CD4-positive, alpha-beta T cell (primary cell): ENCODE results near the gene MLIP. TPM values are rescaled to one million over a fixed set of nuclear protein-coding genes. Genes with fewer than 3 reads are reported as not detected.
A peak's percentile ranks its signal among the peaks of the same experiment; 100 is the strongest.
"Not testable (repeated sequence)": the region's sequence is repeated elsewhere in the genome, so short reads cannot be mapped to it uniquely, and the experiment has no call there.

ENCODE experiments used
- ATAC-seq: fragments of 200-7000 bp; cut with Tn5 transposase; one replicate; pipeline ENCODE4 v1.10.0; 2022; ENCODE audit warnings: mild to moderate bottlenecking; ENCODE audit not compliant: poor library complexity
- CTCF ChIA-PET: fragments of 350-600 bp; sonication (Branson Sonifier 250); formaldehyde crosslinking; loops from one replicate; lab custom pipeline; 2021; ENCODE audit warnings: antibody characterized with exemption, inconsistent platforms; lab: Charles Lee
- POLR2A ChIA-PET: fragments of 350-600 bp; sonication (Branson Sonifier 250); formaldehyde crosslinking; loops from one replicate; lab custom pipeline; 2021; ENCODE audit warnings: antibody characterized with exemption, inconsistent platforms; lab: Charles Lee
- DNase-seq, 14 experiments: peaks; one replicate each; pipeline ENCODE4 v3.0.0-alpha.2; 2013 to 2020; ENCODE audit warnings: mixed read lengths in 2 of 14
- H3K27ac ChIP-seq, 2 donors: one replicate each; pipeline versions ENCODE4 v1.5.1 to v1.7.0; 2013; ENCODE audit warnings: low read length in 2 of 2, low read depth in 1 of 2, mild to moderate bottlenecking in 1 of 2
- H3K27me3 ChIP-seq, 2 experiments: 1 replicate in 1 of 2; 2 replicates in 1 of 2; pipeline versions ENCODE4 v1.6.1 to v1.7.0; 2013; ENCODE audit warnings: low read length in 2 of 2, control low read depth in 1 of 2, mild to moderate bottlenecking in 1 of 2, moderate library complexity in 1 of 2; ENCODE audit not compliant: insufficient read depth in 2 of 2, control insufficient read depth in 1 of 2
- H3K36me3 ChIP-seq: one replicate; pipeline ENCODE4 v1.6.1; 2013; ENCODE audit warnings: low read length, control low read depth; ENCODE audit not compliant: insufficient read depth
- H3K4me1 ChIP-seq: one replicate; pipeline ENCODE4 v1.6.1; 2013; ENCODE audit warnings: low read length, control low read depth; ENCODE audit not compliant: insufficient read depth
- H3K4me3 ChIP-seq: one replicate; pipeline ENCODE4 v1.5.1; 2013; ENCODE audit warnings: mild to moderate bottlenecking, low read length, moderate library complexity
- H3K9me3 ChIP-seq, 2 experiments: 1 replicate in 1 of 2; 2 replicates in 1 of 2; pipeline versions ENCODE4 v1.6.1 to v1.7.0; 2013; ENCODE audit warnings: low read length in 2 of 2, mild to moderate bottlenecking in 2 of 2, control low read depth in 1 of 2, moderate library complexity in 1 of 2; ENCODE audit not compliant: control insufficient read depth in 1 of 2, insufficient read depth in 1 of 2
- H3K27ac Mint-ChIP-seq: one replicate; pipeline ENCODE4 v1.8.0; 2020; ENCODE audit warnings: mixed read lengths
- H3K27me3 Mint-ChIP-seq: one replicate; pipeline ENCODE4 v1.8.0; 2021; ENCODE audit warnings: mixed read lengths
- H3K36me3 Mint-ChIP-seq: one replicate; pipeline ENCODE4 v1.8.0; 2021; ENCODE audit warnings: low read depth, mixed read lengths
- H3K4me1 Mint-ChIP-seq: one replicate; pipeline ENCODE4 v1.8.0; 2021; ENCODE audit warnings: low read depth, mixed read lengths
- H3K4me3 Mint-ChIP-seq: one replicate; pipeline ENCODE4 v1.8.0; 2020; ENCODE audit warnings: mild to moderate bottlenecking, mixed read lengths
- H3K9me3 Mint-ChIP-seq: one replicate; pipeline ENCODE4 v1.8.0; 2020; ENCODE audit warnings: mixed read lengths
- intact Hi-C, 2 experiments: fragments of 100-400 bp; cut with DNase I in 1 of 2; cut with micrococcal nuclease in 1 of 2; formaldehyde crosslinking; loops; one replicate each; pipeline versions ENCODE4 v1.15.1 to v1.9.0; 2023 to 2025; cut with DNase I, micrococcal nuclease
- total RNA-seq, 174 experiments: library from RNA in 2 of 174; stranded (reverse) in 2 of 174; gene quantifications; one replicate each; pipeline ENCODE4 v1.2.3 and lab custom pipeline; 2021 to 2026
- TF ChIP-seq, protein P1 (sequence below): fragments of 200-600 bp; IDR thresholded peaks from one replicate; pipeline ENCODE4 v1.8.0; 2022; ENCODE audit warnings: antibody characterized with exemption, mild to moderate bottlenecking

The MLIP gene
- total RNA-seq, 2 experiments from 2014 or later = not detected

- Histone ChIP-seq H3K4me1 (no peaks in the 10 kb centered on the region), H3K4me3 (no peak overlapping the region), H3K27ac (no peak overlapping the region), H3K27me3 (no peaks in the 10 kb centered on the region), H3K36me3 (no peaks in the 10 kb centered on the region), H3K9me3 (no peaks in the 10 kb centered on the region)
- DNase-seq = no peak
- ATAC-seq = no peak
- H3K27me3 Mint-ChIP-seq = no peaks in the 10 kb centered on the region
- intact Hi-C loops = no loop called here
- ChIA-PET POLR2A (no interaction called here), CTCF (no interaction called here)
- H3K27ac Mint-ChIP-seq = no peak overlapping the region
- TF ChIP-seq, protein P1, sequence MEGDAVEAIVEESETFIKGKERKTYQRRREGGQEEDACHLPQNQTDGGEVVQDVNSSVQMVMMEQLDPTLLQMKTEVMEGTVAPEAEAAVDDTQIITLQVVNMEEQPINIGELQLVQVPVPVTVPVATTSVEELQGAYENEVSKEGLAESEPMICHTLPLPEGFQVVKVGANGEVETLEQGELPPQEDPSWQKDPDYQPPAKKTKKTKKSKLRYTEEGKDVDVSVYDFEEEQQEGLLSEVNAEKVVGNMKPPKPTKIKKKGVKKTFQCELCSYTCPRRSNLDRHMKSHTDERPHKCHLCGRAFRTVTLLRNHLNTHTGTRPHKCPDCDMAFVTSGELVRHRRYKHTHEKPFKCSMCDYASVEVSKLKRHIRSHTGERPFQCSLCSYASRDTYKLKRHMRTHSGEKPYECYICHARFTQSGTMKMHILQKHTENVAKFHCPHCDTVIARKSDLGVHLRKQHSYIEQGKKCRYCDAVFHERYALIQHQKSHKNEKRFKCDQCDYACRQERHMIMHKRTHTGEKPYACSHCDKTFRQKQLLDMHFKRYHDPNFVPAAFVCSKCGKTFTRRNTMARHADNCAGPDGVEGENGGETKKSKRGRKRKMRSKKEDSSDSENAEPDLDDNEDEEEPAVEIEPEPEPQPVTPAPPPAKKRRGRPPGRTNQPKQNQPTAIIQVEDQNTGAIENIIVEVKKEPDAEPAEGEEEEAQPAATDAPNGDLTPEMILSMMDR = no peak
- no peaks in the 10 kb centered on the region for H3K4me1 Mint-ChIP-seq
- no peak overlapping the region for H3K4me3 Mint-ChIP-seq
- H3K9me3 Mint-ChIP-seq = no peaks in the 10 kb centered on the region
- H3K36me3 Mint-ChIP-seq = no peaks in the 10 kb centered on the region
Measured at GRCh38 chr6:54196905-54197304, 85.7 kb downstream of the MLIP start.

- Mint-ChIP-seq H3K36me3 (no peaks in the 10 kb centered on the region), H3K4me3 (no peak overlapping the region), H3K27ac (no peak overlapping the region), H3K27me3 (no peaks in the 10 kb centered on the region), H3K4me1 (no peaks in the 10 kb centered on the region), H3K9me3 (no peaks in the 10 kb centered on the region)
- Histone ChIP-seq H3K27me3 (no peaks in the 10 kb centered on the region), H3K9me3 (no peaks in the 10 kb centered on the region), H3K4me3 (no peak overlapping the region), H3K27ac (no peak overlapping the region), H3K36me3 (no peaks in the 10 kb centered on the region), H3K4me1 (no peaks in the 10 kb centered on the region)
- POLR2A ChIA-PET = no interaction called here
- CTCF ChIA-PET = no interaction called here
- intact Hi-C loops = no loop called here
- ATAC-seq (no peak), DNase-seq (peak in 3 of 14 experiments; percentile 0 to 20 (median 12))
- TF ChIP-seq, protein P1 = no peak
Measured at GRCh38 chr6:54198134-54198533, 86.9 kb downstream of the MLIP start.

DNA sequence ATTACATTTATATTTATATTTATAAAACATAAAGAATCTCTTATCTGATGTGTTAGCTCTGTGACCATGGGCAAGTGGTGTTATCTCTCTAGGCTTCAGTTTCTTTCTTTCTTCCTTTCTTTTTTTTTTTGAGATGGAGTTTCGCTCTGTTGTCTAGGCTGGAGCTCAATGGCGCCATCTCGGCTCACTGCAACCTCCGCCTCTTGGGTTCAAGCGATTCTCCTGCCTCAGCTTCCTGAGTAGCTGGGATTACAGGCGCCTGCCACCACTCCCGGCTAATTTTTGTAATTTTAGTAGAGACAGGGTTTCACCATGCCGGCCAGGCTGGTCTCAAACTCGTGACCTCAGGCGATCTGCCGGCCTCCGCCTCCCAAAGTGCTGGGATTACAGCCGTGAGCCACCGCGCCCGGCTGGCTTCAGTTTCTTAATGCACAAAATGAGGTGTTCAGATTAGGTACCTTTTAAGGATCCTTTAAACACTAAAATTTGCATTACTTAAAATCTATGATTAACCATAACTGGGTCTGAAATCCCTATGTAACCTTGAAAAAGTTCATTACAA is 92.3 kb downstream of the MLIP start:
- H3K36me3 Mint-ChIP-seq, H3K9me3 Mint-ChIP-seq, DNase-seq, H3K27ac Mint-ChIP-seq, H3K4me3 ChIP-seq, H3K9me3 ChIP-seq, H3K27me3 Mint-ChIP-seq, H3K27ac ChIP-seq, H3K4me1 Mint-ChIP-seq, intact Hi-C loops, H3K36me3 ChIP-seq, H3K4me3 Mint-ChIP-seq, H3K27me3 ChIP-seq, H3K4me1 ChIP-seq, ATAC-seq, POLR2A ChIA-PET, CTCF ChIA-PET: not testable (repeated sequence)

GRCh38 chr6:54204921-54205591 is 93.8 kb downstream of the MLIP start:
- intact Hi-C loops = no loop called here
- no peak overlapping the region for H3K27ac ChIP-seq
- DNase-seq (no peak), ATAC-seq (no peak)
- Mint-ChIP-seq H3K36me3 (no peaks in the 10 kb centered on the region), H3K4me1 (no peaks in the 10 kb centered on the region), H3K27ac (no peak overlapping the region), H3K9me3 (no peaks in the 10 kb centered on the region), H3K4me3 (no peak overlapping the region), H3K27me3 (no peaks in the 10 kb centered on the region)
- no peaks in the 10 kb centered on the region for H3K4me1 ChIP-seq
- CTCF ChIA-PET = no interaction called here
- POLR2A ChIA-PET = no interaction called here
- H3K4me3 ChIP-seq = no peak overlapping the region
- no peaks in the 10 kb centered on the region for H3K27me3 ChIP-seq
- no peaks in the 10 kb centered on the region for H3K36me3 ChIP-seq
- H3K9me3 ChIP-seq = no peaks in the 10 kb centered on the region
- TF ChIP-seq, protein P1 = no peak
